ENCODE results near the gene CACNA2D4.

CACNA2D4 gene

DNA sequence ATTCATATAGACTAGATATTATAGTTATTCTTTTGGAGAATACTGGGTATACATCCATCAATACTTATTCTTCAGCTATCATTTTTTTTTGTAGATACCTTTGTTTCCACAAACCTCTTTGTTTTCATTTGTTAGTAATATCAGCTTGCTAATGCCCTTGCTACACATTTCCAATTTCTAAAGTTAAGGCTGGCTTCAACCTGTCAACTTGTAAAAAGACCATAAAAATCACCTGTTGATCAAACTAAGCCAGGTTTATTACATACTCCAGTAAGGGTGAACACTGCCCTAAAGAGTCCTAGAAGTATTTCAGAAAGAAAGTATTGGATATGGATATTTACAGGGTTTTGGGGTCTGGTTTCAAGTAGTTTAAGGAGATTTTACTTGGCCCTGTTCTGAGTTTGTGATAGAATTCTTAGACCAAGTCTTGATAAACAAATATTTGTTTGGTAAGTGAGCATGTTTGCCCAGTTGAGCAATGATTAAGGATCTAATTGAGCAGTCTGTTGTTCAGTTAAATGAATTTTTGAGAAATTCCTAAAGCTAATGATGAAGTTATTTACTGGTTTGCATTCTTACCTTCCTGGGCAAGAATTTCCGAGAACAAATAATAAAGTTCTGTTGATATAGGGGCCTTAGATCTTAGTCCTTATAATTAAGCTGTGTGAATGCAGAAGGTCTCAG lies 150.9 kb downstream of the CACNA2D4 start:
- DNase-seq = no peak

- no peak for DNase-seq
Observed at GRCh38 chr12:1766110-1766509, 152.3 kb downstream of the CACNA2D4 start.

DNA sequence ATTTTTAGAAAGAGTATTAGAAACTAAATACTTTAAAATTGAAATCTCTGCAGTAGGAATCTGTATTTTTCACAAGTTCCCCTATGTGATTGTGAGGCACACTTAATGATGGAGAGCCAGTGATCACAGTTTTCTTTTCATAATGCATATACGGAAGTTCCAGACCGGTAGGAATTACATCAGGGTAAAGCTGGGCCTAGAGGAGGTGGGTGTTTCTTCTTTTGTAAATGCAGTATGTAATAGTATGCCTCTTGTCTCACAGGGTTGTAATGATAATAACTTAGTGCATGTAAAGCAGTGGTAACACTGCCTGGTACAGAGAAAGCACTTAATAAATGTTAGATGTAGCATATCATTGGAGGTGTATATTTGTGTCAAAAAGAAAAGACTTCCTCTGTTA lies 155.3 kb downstream of the CACNA2D4 start:
- DNase-seq = no peak

DNA sequence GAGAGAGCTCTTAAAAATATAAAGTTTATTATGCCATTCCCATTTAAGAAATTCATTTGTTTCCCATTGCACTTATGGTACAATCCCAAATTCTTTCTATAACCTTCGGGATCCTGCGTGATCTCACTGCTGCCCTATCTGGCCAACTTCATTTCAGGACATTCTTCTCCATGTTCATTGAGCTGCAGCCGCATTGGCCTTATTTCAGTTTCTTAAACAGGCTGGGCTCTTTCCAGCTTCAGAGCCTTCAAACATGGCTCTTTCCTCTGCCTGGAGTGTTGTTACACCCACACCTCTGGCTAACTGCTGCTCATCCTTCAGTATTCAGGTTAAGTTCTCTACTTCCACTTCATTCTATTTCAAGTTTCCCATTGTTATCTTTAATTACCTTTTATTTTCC lies 156.6 kb downstream of the CACNA2D4 start:
- DNase-seq = no peak

- DNase-seq = no peak
Observed at GRCh38 chr12:1760566-1761382, 157.7 kb downstream of the CACNA2D4 start.

DNA sequence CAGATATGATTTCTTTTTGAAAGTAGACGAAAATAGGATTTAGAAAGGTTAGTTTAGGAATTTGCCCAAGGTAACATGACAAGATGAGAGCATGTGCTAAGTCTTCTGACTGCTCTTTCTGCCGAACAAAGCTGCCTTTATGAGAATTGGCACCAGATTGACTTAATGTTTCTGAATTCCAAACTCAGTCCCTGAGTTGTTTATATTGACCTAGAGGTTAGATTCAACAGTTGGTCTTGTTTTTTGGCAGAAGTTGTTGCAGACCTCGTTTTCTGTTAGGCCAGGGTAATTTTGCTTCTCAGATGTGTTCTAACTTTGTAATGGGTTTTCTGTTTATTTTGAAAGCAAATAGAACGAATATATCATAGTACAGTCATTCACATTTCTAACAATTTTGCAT lies 159.6 kb downstream of the CACNA2D4 start:
- DNase-seq = no peak

GRCh38 chr12:1758376-1758775 lies 160.1 kb downstream of the CACNA2D4 start:
- DNase-seq = no peak

DNA sequence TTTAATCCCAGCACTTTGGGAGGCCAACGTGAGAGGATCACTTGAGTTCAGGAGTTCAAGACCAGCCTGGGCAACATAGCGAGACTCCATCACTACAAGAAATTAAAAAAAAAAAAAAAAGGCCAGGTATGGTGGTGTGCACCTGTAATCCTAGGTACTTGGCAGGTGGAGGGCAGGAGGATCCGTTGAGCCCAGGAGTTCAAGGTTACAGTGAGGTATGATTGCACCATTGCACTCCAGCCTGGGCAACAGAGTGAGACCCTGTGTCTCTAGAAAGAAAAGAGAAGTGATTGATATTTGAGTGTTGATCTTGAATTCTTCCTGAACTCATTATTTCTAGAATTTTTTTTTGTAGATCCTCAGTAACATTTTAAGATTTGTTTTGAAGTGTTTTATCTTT lies 168.2 kb downstream of the CACNA2D4 start:
- DNase-seq = no peak

GRCh38 chr12:1749019-1749418 lies 169.4 kb downstream of the CACNA2D4 start:
- DNase-seq = no peak

- no peak for DNase-seq
Observed at GRCh38 chr12:1747609-1748008, 170.8 kb downstream of the CACNA2D4 start.

DNA sequence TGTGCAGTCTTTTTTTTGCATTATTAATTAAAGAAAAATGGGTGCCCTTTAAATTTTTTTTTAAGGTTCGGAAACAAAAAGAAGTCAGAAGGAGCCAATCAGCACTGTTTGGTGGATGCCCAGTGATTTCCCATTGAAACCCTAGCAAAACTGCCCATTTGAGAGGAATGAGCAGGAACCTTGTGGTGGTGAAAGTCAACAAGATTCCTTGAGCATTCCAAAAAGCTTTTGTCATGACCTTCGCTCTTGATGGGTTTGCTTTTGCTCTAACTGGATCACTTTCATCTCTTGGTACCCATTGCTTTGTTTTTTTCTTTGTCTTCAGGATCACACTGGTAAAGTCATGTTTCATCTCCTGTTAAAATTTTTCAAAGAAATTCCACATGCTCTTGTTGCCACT lies 173.5 kb downstream of the CACNA2D4 start:
- no peak for DNase-seq
